Mucosa of descending colon (tissue), 3 donors: ENCODE results near the gene TMC5. TPM values are rescaled to one million over a fixed set of nuclear protein-coding genes. Genes with fewer than 3 reads are reported as not detected.

Source experiments
- ATAC-seq: fragments of 200-7000 bp; cut with Tn5 transposase; one replicate; pipeline ENCODE4 v1.9.1; 2020; ENCODE audit warnings: mild to moderate bottlenecking, moderate library complexity
- DNase-seq, 3 donors: peaks; one replicate each; pipeline ENCODE4 v3.0.0-alpha.2; 2020
- H3K36me3 ChIP-seq: fragments of 200-600 bp; one replicate; pipeline ENCODE4 v1.8.0; 2021; ENCODE audit warnings: low read depth, mild to moderate bottlenecking
- H3K4me1 ChIP-seq: fragments of 200-600 bp; one replicate; pipeline ENCODE4 v1.8.0; 2021; ENCODE audit warnings: low read depth, mild to moderate bottlenecking
- H3K4me3 ChIP-seq: fragments of 200-600 bp; one replicate; pipeline ENCODE4 v1.8.0; 2021; ENCODE audit warnings: mild to moderate bottlenecking
- H3K9me3 ChIP-seq: fragments of 200-600 bp; one replicate; pipeline ENCODE4 v1.8.0; 2021; ENCODE audit warnings: mild to moderate bottlenecking
- intact Hi-C, 2 donors: fragments of 100-400 bp; cut with DNase I in 1 of 2; cut with micrococcal nuclease in 1 of 2; formaldehyde crosslinking; loops; one replicate each; pipeline versions ENCODE4 v1.11.0 to v1.11.1; 2022; cut with DNase I, micrococcal nuclease
- total RNA-seq, 3 donors: library from RNA; stranded (reverse); fragmentation: NEBNext Ultra II Directional in 2 of 3; extraction: Animal tissue kit (Norgen Biotek cat#: 25700) in 2 of 3; gene quantifications; one replicate each; pipeline versions ENCODE4 v1.2.1 to v1.2.4, GENCODE V29; 2021 to 2023
- TF ChIP-seq, protein P1 (sequence below): fragments of 200-600 bp; IDR thresholded peaks from one replicate; pipeline ENCODE4 v1.8.0; 2022; ENCODE audit warnings: antibody characterized with exemption, mild to moderate bottlenecking
- donor health status: DM: no; HTN: no; CAD: no; lungs with moderate emphysema.
- donor health status: DM: no; HTN: no; CAD: no.
- donor health status: DM: no; HTN: yes; CAD: no.

The TMC5 gene
- total RNA-seq, 3 donors from 2014 or later: 73.4 to 147 (median 122) TPM

DNA sequence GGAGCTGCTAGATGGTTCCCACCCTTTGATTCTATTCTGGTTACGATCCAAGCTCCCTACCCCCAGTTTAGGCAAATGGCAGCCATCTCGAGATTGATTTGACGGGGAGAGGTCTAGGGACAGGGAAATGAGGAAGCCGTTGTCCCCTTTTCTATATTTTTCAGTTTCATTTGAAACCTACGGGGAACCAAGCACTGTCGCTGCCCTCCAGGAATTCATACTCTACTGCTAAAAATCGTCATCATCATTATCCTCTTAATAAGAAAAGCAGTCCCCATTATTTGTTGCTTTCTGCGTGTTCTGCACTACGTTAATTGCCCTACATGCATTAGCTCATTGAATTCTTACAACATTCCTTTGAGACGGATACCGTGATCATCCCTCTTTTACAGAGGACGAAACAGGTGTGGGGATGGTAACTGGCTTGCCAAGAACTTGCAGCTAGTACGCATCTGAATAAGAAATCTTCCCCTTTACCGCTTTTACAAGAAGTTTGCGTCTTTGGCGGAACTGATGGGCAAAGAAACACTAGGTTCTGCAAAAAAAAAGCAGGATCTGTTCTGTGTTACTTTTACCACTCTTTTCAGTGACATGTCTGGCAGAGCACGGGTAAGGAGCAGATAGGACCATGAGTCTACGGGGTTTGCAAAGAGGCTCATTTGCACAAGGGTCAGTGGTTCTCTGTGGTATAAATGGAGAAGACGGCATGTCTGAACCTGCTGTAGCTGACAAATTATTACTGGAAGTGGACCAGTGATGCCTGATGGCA, 107.1 kb downstream of the TMC5 start:
- H3K4me1 ChIP-seq: peaks cover 13% of the 10 kb centered on the region
- no peaks in the 10 kb centered on the region for H3K36me3 ChIP-seq
- TF ChIP-seq, protein P1, sequence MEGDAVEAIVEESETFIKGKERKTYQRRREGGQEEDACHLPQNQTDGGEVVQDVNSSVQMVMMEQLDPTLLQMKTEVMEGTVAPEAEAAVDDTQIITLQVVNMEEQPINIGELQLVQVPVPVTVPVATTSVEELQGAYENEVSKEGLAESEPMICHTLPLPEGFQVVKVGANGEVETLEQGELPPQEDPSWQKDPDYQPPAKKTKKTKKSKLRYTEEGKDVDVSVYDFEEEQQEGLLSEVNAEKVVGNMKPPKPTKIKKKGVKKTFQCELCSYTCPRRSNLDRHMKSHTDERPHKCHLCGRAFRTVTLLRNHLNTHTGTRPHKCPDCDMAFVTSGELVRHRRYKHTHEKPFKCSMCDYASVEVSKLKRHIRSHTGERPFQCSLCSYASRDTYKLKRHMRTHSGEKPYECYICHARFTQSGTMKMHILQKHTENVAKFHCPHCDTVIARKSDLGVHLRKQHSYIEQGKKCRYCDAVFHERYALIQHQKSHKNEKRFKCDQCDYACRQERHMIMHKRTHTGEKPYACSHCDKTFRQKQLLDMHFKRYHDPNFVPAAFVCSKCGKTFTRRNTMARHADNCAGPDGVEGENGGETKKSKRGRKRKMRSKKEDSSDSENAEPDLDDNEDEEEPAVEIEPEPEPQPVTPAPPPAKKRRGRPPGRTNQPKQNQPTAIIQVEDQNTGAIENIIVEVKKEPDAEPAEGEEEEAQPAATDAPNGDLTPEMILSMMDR: no peak
- intact Hi-C loops: no loop called here
- H3K4me3 ChIP-seq: peak overlapping the region; percentile 52
- H3K9me3 ChIP-seq: no peaks in the 10 kb centered on the region
- DNase-seq (no peak), ATAC-seq (no peak)

DNA sequence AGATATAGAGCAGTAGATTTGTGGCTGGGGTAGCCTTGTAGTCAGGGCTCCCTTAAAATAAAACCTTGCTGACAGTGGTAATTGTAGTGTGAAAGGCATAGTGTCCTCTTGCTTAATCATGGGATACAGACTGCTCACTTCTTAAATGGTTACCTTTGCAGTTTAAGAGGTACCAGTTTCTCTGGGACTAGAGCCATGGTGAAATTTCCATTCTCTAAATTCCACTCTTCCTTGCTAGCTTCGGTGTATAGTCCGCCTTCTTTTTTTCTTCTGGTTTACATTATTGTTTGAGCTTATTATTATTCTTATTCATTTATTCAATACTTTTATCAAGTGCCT, 107.7 kb downstream of the TMC5 start:
- H3K4me1 ChIP-seq: peaks cover 10% of the 10 kb centered on the region
- DNase-seq: no peak
- TF ChIP-seq, protein P1: no peak
- no peak overlapping the region for H3K4me3 ChIP-seq
- intact Hi-C loops: no loop called here
- H3K9me3 ChIP-seq: no peaks in the 10 kb centered on the region
- H3K36me3 ChIP-seq: no peaks in the 10 kb centered on the region
- no peak for ATAC-seq

DNA sequence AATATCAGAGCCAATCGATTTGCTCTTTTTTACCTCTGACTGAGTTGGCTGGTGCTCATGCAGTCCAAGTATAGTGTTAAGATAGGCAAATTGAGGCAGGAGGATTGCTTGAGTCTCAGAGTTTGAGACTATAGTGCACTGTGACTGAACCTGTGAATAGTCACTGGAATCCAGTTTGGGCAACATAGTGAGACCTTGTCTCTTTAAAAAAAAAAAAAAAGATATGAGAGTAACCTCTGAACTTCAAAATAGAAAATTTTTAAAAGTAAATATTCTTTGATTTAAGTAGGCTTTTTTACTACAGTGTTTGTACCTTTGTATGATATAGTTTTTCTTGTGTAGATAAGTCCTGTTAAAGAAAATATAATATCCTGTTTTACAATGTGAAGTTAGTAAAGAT, 109.5 kb downstream of the TMC5 start:
- no peaks in the 10 kb centered on the region for H3K36me3 ChIP-seq
- TF ChIP-seq, protein P1: no peak
- no peaks in the 10 kb centered on the region for H3K9me3 ChIP-seq
- peaks cover 10% of the 10 kb centered on the region for H3K4me1 ChIP-seq
- ATAC-seq (no peak), DNase-seq (no peak)
- intact Hi-C loops: no loop called here
- H3K4me3 ChIP-seq: no peak overlapping the region

DNA sequence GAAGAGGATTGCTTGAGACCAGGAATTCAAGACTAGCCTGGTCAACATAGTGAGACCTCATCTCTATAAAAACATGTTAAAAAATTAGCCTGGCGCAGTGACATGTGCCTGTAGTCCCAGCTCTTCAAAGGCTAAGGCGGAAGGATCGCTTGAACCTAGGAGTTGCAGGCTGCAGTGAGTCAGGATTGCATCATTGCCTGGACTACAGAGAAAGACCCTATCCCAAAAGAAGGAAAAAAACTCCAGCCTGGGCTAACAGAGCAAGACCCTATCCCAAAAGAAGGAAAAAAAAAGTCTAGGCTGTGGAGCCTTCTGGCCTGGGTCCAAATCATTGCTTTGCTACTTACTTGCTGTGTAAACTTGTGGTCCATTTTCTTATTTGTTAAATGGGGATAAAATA, 111.0 kb downstream of the TMC5 start:
- Histone ChIP-seq H3K4me3 (no peak overlapping the region), H3K9me3 (no peaks in the 10 kb centered on the region), H3K36me3 (no peaks in the 10 kb centered on the region), H3K4me1 (peaks cover 10% of the 10 kb centered on the region)
- no peak for ATAC-seq
- TF ChIP-seq, protein P1: no peak
- no peak for DNase-seq
- intact Hi-C loops: no loop called here

DNA sequence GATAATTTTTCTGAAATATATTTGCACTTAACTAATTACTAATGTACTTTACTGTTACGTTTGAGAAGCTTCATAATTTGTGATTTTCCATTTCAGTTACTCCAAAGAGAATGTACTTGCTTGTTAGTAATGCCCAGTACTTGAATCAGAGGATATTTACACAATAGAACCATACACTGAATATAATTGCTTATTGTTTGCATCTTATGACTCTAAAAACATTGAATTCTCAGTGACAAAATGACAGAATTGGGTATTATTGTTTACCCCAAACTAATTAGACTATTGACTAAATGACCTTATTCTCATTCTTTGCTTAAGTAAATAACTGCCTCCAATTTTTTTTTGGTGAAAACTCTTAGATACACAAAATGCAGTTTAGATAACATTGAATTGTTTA, 114.9 kb downstream of the TMC5 start:
- DNase-seq (no peak), ATAC-seq (no peak)
- H3K36me3 ChIP-seq: no peaks in the 10 kb centered on the region
- no peak overlapping the region for H3K4me3 ChIP-seq
- TF ChIP-seq, protein P1: no peak
- intact Hi-C loops: no loop called here
- H3K9me3 ChIP-seq: no peaks in the 10 kb centered on the region
- H3K4me1 ChIP-seq: no peaks in the 10 kb centered on the region
